Measurements from ENCODE around the gene DMRTC2.
A peak's percentile ranks its signal among the peaks of the same experiment; 100 is the strongest.

DMRTC2 gene

DNA sequence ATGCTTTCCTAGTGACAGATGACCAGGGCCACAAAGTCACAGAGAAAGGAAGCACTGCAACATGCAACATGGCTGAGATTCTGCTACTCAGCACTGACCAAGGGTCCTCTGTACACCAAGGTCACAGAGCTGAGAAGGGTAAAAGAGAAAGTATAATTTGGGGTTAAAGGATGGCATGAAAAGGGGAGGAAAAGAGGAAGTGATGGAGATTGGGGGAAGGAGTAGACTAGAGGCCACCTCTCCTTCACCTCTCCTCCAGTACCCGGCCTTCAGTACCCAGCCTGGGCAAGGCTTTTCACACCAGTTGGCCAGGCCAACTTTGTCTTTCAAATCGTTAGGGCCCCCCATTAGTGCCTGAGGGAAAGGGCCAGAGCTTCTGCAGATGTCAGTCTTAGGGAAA, 8.9 kb downstream of the DMRTC2 start:
- no peaks in the 10 kb centered on the region for H3K79me2 ChIP-seq (ENCODE audit: insufficient read depth, low read length)
- H3K36me3 ChIP-seq (ENCODE audit: insufficient read depth, low read length) = no peaks in the 10 kb centered on the region
- DNase-seq = no peak
- H3K27me3 ChIP-seq (ENCODE audit: insufficient read depth, low read length, poor library complexity) = peaks cover 44% of the 10 kb centered on the region
- H3K4me1 ChIP-seq (ENCODE audit: insufficient read depth, low read length) = peaks cover 1% of the 10 kb centered on the region
- no peak for ATAC-seq (ENCODE audit: insufficient read depth, low read depth)
- H3K9ac ChIP-seq (ENCODE audit: low read depth, low read length) = no peak overlapping the region
- H2AFZ ChIP-seq (ENCODE audit: low read depth, low read length) = no peak overlapping the region
- H3K4me3 ChIP-seq (ENCODE audit: low read depth in 1 of 2, low read length in 2 of 2) = no peak overlapping the region
- H3K27ac ChIP-seq (ENCODE audit: low read length) = no peak overlapping the region
- no peak overlapping the region for H3K4me2 ChIP-seq (ENCODE audit: insufficient read depth, low read length)
- TF ChIP-seq EZH2 (IDR thresholded peaks at IDR 0.05; ENCODE audit: borderline replicate concordance, low read depth, low read length, severe bottlenecking) = no peak
- no peaks in the 10 kb centered on the region for H3K9me3 ChIP-seq (ENCODE audit: insufficient read depth, low read length, severe bottlenecking)
- no peaks in the 10 kb centered on the region for H4K20me1 ChIP-seq (ENCODE audit: insufficient read depth, low read length)

DNA sequence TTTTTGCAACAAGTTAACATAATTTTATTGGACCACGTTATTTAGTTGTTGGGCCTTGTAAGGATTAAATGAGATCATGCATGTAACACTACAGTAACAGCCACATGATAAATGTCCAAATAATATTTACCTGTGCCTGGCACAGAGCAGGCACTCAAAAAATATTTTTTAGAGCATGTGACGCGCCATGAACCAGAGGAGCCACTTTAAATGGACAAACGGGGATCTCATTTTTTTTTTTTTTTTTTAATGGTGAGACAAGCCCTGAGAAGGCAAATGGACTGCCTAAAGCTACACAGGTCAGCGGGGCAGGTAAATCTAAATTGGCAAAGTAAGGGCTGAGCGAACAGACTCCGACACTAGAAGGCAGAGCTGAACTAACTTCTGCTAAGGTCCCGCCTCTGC, 14.4 kb downstream of the DMRTC2 start:
- ATAC-seq (ENCODE audit: insufficient read depth, low read depth) = no peak
- peak overlapping the region; percentile 77 for H3K9ac ChIP-seq (ENCODE audit: low read depth, low read length)
- peak overlapping the region; percentile 42 for H3K27ac ChIP-seq (ENCODE audit: low read length)
- peaks cover 43% of the 10 kb centered on the region for H3K4me1 ChIP-seq (ENCODE audit: insufficient read depth, low read length)
- peaks cover 42% of the 10 kb centered on the region for H3K79me2 ChIP-seq (ENCODE audit: insufficient read depth, low read length)
- no peaks in the 10 kb centered on the region for H3K9me3 ChIP-seq (ENCODE audit: insufficient read depth, low read length, severe bottlenecking)
- H4K20me1 ChIP-seq (ENCODE audit: insufficient read depth, low read length) = peaks cover 35% of the 10 kb centered on the region
- H2AFZ ChIP-seq (ENCODE audit: low read depth, low read length) = peak overlapping the region; percentile 56
- H3K4me3 ChIP-seq (ENCODE audit: low read depth in 1 of 2, low read length in 2 of 2) = peak overlapping the region in 1 of 2 experiments; percentile 78; a peak in 2 of 4 replicates
- TF ChIP-seq CTCF (IDR thresholded peaks at IDR 0.05; ENCODE audit: borderline replicate concordance, extremely low read depth, low read length, poor library complexity, severe bottlenecking) (peak; percentile 73), EZH2 (IDR thresholded peaks at IDR 0.05; ENCODE audit: borderline replicate concordance, low read depth, low read length, severe bottlenecking) (no peak)
- peak overlapping the region; percentile 96 for H3K4me2 ChIP-seq (ENCODE audit: insufficient read depth, low read length)
- peaks cover 4% of the 10 kb centered on the region for H3K27me3 ChIP-seq (ENCODE audit: insufficient read depth, low read length, poor library complexity)
- no peak for DNase-seq
- peaks cover 39% of the 10 kb centered on the region for H3K36me3 ChIP-seq (ENCODE audit: insufficient read depth, low read length)

DNA sequence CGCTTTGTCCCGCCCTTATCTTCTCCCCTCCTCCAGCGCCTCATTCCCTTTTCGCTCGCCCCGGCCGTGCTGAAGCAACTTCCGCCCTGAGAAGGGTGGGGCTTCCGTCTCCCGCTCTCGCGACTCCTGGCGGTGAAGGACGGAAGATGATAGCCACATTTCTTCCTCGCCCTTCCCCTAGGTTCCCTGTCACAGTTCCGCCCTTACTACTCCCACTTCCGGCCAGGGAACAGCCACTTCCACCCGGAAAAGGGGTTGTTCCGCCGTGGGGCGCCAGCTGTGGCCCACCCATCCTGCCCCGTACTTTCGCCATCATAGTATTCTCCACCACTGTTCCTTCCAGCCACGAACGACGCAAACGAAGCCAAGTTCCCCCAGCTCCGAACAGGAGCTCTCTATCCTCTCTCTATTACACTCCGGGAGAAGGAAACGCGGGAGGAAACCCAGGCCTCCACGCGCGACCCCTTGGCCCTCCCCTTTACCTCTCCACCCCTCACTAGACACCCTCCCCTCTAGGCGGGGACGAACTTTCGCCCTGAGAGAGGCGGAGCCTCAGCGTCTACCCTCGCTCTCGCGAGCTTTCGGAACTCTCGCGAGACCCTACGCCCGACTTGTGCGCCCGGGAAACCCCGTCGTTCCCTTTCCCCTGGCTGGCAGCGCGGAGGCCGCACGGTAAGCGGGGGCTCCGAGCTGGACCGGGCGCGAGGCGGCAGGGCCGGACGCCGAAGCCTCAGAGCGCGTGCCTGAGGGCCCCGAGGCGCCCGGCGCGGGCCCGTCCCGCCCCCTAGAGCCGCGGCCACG, 15.0 kb downstream of the DMRTC2 start, which contains the start of gene RPS19:
Gene RPS19 (plus strand): TSS at position 638 of the 801 bp plus-strand sequence. CDS start 520 bp downstream, outside the sequence.
- H3K27me3 ChIP-seq (ENCODE audit: insufficient read depth, low read length, poor library complexity) = no peaks in the 10 kb centered on the region
- H3K9ac ChIP-seq (ENCODE audit: low read depth, low read length) = peak within 1 kb of the TSS; percentile 77
- H3K4me3 ChIP-seq (ENCODE audit: low read depth in 1 of 2, low read length in 2 of 2) = peak within 1 kb of the TSS; percentile 50 to 78
- DNase-seq (peak; percentile 99), ATAC-seq (ENCODE audit: insufficient read depth, low read depth) (peak; percentile 83)
- H3K4me2 ChIP-seq (ENCODE audit: insufficient read depth, low read length) = peak within 1 kb of the TSS; percentile 96
- peak within 1 kb of the TSS; percentile 97 for H3K27ac ChIP-seq (ENCODE audit: low read length)
- peak within 1 kb of the TSS; percentile 76 for H2AFZ ChIP-seq (ENCODE audit: low read depth, low read length)
- H3K36me3 ChIP-seq (ENCODE audit: insufficient read depth, low read length) = peaks cover 45% of the 10 kb centered on the region
- no peaks in the 10 kb centered on the region for H3K9me3 ChIP-seq (ENCODE audit: insufficient read depth, low read length, severe bottlenecking)
- H4K20me1 ChIP-seq (ENCODE audit: insufficient read depth, low read length) = peaks cover 41% of the 10 kb centered on the region
- peaks cover 49% of the 10 kb centered on the region for H3K4me1 ChIP-seq (ENCODE audit: insufficient read depth, low read length)
- TF ChIP-seq CTCF (IDR thresholded peaks at IDR 0.05; ENCODE audit: borderline replicate concordance, extremely low read depth, low read length, poor library complexity, severe bottlenecking) (peak; percentile 42), EZH2 (IDR thresholded peaks at IDR 0.05; ENCODE audit: borderline replicate concordance, low read depth, low read length, severe bottlenecking) (no peak)
- H3K79me2 ChIP-seq (ENCODE audit: insufficient read depth, low read length) = peaks cover 48% of the 10 kb centered on the region

DNA sequence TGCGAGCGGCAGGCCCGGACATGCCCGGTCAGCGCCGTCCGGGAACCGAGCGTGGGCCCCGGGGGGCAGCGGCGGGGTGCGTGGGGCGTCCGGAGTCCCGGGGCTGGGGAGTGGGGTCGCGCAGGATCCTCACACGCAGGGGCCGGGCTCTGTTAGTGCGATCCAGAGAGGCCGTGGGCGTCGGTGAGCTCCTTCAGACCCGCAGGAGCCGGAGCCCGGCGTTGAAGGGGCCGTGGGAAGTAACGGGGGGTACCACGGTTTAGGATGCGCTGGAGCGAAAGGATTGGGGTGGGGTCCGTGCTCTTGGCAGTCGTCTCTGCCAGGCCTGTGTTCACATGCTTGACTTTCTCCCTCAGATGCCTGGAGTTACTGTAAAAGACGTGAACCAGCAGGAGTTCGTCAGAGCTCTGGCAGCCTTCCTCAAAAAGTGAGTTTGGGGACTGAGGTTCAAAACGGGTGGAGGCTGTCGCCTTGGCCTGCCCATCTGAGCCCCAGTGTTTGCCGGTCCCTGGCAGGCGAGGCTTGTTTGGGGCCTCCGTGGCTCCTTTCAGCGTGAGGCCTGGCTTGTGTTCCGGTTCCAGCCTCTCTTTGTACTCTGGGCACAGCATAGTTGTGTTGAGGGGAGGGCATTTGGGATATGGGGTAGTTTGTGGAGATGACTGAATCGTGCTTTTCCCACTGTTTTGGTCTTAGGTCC, 15.7 kb downstream of the DMRTC2 start:
- Histone ChIP-seq H3K9me3 (ENCODE audit: insufficient read depth, low read length, severe bottlenecking) (no peaks in the 10 kb centered on the region), H3K27ac (ENCODE audit: low read length) (peak overlapping the region; percentile 97), H3K79me2 (ENCODE audit: insufficient read depth, low read length) (peaks cover 56% of the 10 kb centered on the region), H4K20me1 (ENCODE audit: insufficient read depth, low read length) (peaks cover 48% of the 10 kb centered on the region), H3K4me2 (ENCODE audit: insufficient read depth, low read length) (peak overlapping the region; percentile 96), H3K27me3 (ENCODE audit: insufficient read depth, low read length, poor library complexity) (no peaks in the 10 kb centered on the region), H3K4me3 (ENCODE audit: low read depth in 1 of 2, low read length in 2 of 2) (peak overlapping the region; percentile 50 to 78), H3K9ac (ENCODE audit: low read depth, low read length) (peak overlapping the region; percentile 77), H2AFZ (ENCODE audit: low read depth, low read length) (peak overlapping the region; percentile 59; the same call in 1 of the 2 replicates), H3K36me3 (ENCODE audit: insufficient read depth, low read length) (peaks cover 52% of the 10 kb centered on the region), H3K4me1 (ENCODE audit: insufficient read depth, low read length) (peaks cover 56% of the 10 kb centered on the region)
- no peak for ATAC-seq (ENCODE audit: insufficient read depth, low read depth)
- TF ChIP-seq CTCF (IDR thresholded peaks at IDR 0.05; ENCODE audit: borderline replicate concordance, extremely low read depth, low read length, poor library complexity, severe bottlenecking) = peak; percentile 3
- TF ChIP-seq EZH2 (IDR thresholded peaks at IDR 0.05; ENCODE audit: borderline replicate concordance, low read depth, low read length, severe bottlenecking) = no peak
- DNase-seq = peak; percentile 37
